Heart left ventricle (tissue), 13 donors: ENCODE data around the gene TNNC2.

Source experiments
- POLR2A ChIP-seq, 2 donors: fragments of 450-650 bp; IDR thresholded peaks; one replicate each; pipeline ENCODE4 v1.6.1; 2017; ENCODE audit warnings: antibody characterized with exemption in 2 of 2, mild to moderate bottlenecking in 2 of 2, moderate library complexity in 2 of 2
- TF ChIP-seq, protein P1 (sequence below), 12 donors: fragments of 200-600 bp; sonication (generic) in 4 of 12; IDR thresholded peaks; one replicate each; pipeline versions ENCODE4 v1.5.0 to v1.8.0; 2018 to 2022; ENCODE audit warnings: antibody characterized with exemption in 12 of 12, mild to moderate bottlenecking in 5 of 12
- donor health status: ischemic (EF 13 %, LVEDD 7.1; RV severe dilation, severe dysfunction).
- donor health status: DM: no; HTN: yes; CAD: no.
- donor health status: DM: no; HTN: no; CAD: no.
- donor health status: ischemic (EF 25% LVEDD 6.9; RV normal size, moderate dysfunction).
- donor health status: ischemic (EF 25% LVEDD 5.7; RV mildly dilated, moderate dysfunction).
- donor health status: ischemic (EF 35%, LVEDD 5.7; RV mildly dilated, moderate dysfunction).
- donor health status: nonischemic (EF 11% LVEDD 7.7; RV severe dilation, severe dysfunction).
- donor health status: DM: yes; HTN: yes; CAD: no.
- donor health status: PGD.
- donor health status: ischemic (EF 29% LVEDD 5.4; RV normal size, mild dysfunction).
- donor health status: nonischemic (EF 23%, LVEDD 6.1; RV moderate dilation, normal function).

DNA sequence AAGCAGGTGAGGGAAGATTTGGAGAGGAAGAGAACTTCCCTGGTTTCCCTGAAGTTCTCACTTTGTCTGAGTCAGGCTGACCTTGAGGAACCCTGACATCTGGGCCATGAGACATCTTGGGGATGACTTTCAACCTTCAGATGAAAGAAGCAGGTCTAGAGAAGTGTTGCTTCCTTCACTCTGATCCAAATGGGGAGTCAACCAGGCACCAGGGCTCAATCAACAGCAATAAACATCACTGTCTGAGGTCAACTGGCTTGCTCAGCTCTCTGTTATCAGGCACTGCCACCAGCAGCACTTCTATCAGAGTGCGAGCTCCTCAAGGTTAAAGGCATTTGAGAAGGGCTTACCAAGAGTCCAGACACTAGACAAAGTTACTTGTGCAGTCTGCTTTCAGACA lies 23.8 kb upstream of the TNNC2 start:
- no peak for TF ChIP-seq POLR2A (IDR thresholded peaks at IDR 0.05)
- TF ChIP-seq, protein P1, sequence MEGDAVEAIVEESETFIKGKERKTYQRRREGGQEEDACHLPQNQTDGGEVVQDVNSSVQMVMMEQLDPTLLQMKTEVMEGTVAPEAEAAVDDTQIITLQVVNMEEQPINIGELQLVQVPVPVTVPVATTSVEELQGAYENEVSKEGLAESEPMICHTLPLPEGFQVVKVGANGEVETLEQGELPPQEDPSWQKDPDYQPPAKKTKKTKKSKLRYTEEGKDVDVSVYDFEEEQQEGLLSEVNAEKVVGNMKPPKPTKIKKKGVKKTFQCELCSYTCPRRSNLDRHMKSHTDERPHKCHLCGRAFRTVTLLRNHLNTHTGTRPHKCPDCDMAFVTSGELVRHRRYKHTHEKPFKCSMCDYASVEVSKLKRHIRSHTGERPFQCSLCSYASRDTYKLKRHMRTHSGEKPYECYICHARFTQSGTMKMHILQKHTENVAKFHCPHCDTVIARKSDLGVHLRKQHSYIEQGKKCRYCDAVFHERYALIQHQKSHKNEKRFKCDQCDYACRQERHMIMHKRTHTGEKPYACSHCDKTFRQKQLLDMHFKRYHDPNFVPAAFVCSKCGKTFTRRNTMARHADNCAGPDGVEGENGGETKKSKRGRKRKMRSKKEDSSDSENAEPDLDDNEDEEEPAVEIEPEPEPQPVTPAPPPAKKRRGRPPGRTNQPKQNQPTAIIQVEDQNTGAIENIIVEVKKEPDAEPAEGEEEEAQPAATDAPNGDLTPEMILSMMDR (IDR thresholded peaks at IDR 0.05) = no peak
